Esophagus (tissue), 2 donors: ENCODE data around the gene RPH3AL. TPM values are rescaled to one million over a fixed set of nuclear protein-coding genes. Genes with fewer than 3 reads are reported as not detected.

ENCODE experiments used
- H3K27ac ChIP-seq, 2 donors: one replicate each; pipeline ENCODE4 v1.5.1; 2013; ENCODE audit warnings: low read depth in 2 of 2, mild to moderate bottlenecking in 2 of 2, inconsistent platforms in 1 of 2, low read length in 1 of 2, moderate library complexity in 1 of 2
- H3K27me3 ChIP-seq, 2 donors: one replicate each; pipeline ENCODE4 v1.6.1; 2013; ENCODE audit warnings: low read length in 2 of 2, control low read depth in 1 of 2, mild to moderate bottlenecking in 1 of 2; ENCODE audit not compliant: insufficient read depth in 2 of 2, control insufficient read depth in 1 of 2
- H3K36me3 ChIP-seq, 2 donors: one replicate each; pipeline ENCODE4 v1.6.1; 2013; ENCODE audit warnings: low read length in 1 of 2; ENCODE audit not compliant: control insufficient read depth in 2 of 2, insufficient read depth in 2 of 2
- H3K4me1 ChIP-seq, 2 donors: one replicate each; pipeline ENCODE4 v1.6.1; 2013; ENCODE audit warnings: low read length in 1 of 2; ENCODE audit not compliant: control insufficient read depth in 2 of 2, insufficient read depth in 2 of 2
- H3K4me3 ChIP-seq, 2 donors: one replicate each; pipeline ENCODE4 v1.5.1; 2013; ENCODE audit warnings: low read length in 2 of 2, mild to moderate bottlenecking in 2 of 2, low read depth in 1 of 2, moderate library complexity in 1 of 2
- H3K9me3 ChIP-seq, 2 donors: one replicate each; pipeline ENCODE4 v1.6.1; 2013; ENCODE audit warnings: mild to moderate bottlenecking in 2 of 2, low read depth in 1 of 2, low read length in 1 of 2, moderate library complexity in 1 of 2; ENCODE audit not compliant: control insufficient read depth in 2 of 2, insufficient read depth in 1 of 2
- WGBS, 2 donors: extraction: QIAGEN DNeasy Blood & Tissue Kit; methylation state at CpG; one replicate each; pipeline ENCODE4 v1.1.7; 2013; 5-methylcytosine and 5-hydroxymethylcytosine counted together
- polyA plus RNA-seq, 2 donors: library from polyadenylated mRNA; stranded (reverse); fragments of 200-250 nt; gene quantifications; one replicate each; pipeline ENCODE4 v1.2.3, GENCODE V29; 2013
- donor health status: healthy with polysubstance abuse.
- donor health status: Bipolar disorder and iron deficiency.

RPH3AL gene
- polyA plus RNA-seq, 2 donors = 3.2 to 6.1 TPM

GRCh38 chr17:288802-289356, 63.7 kb downstream of the RPH3AL start:
- no peaks in the 10 kb centered on the region for H3K4me1 ChIP-seq
- no peak overlapping the region for H3K27ac ChIP-seq
- peaks cover 0 to 21% of the 10 kb centered on the region in 2 donors for H3K36me3 ChIP-seq
- no peaks in the 10 kb centered on the region for H3K9me3 ChIP-seq
- no peaks in the 10 kb centered on the region for H3K27me3 ChIP-seq
- 75 to 80% methylated on average over 12 of the region's 17 CpGs for WGBS, 2 donors
- H3K4me3 ChIP-seq = no peak overlapping the region

- Histone ChIP-seq H3K36me3 (peaks cover 0 to 26% of the 10 kb centered on the region in 2 donors), H3K4me1 (no peaks in the 10 kb centered on the region), H3K27me3 (no peaks in the 10 kb centered on the region), H3K4me3 (no peak overlapping the region), H3K27ac (no peak overlapping the region), H3K9me3 (no peaks in the 10 kb centered on the region)
- 78 to 91% methylated on average over 14 to 16 of the region's 16 CpGs for WGBS, 2 donors
Observed at GRCh38 chr17:286571-286970, 66.0 kb downstream of the RPH3AL start.

GRCh38 chr17:285751-286422, 66.7 kb downstream of the RPH3AL start:
- 86 to 89% methylated on average over 31 of the region's 31 CpGs for WGBS, 2 donors

GRCh38 chr17:284676-285355, 67.8 kb downstream of the RPH3AL start:
- 89% methylated on average over 29 of the region's 29 CpGs for WGBS, 2 donors
- Histone ChIP-seq H3K27ac (no peak overlapping the region), H3K27me3 (no peaks in the 10 kb centered on the region), H3K36me3 (peaks cover 0 to 21% of the 10 kb centered on the region in 2 donors), H3K4me1 (no peaks in the 10 kb centered on the region), H3K9me3 (no peaks in the 10 kb centered on the region), H3K4me3 (no peak overlapping the region)

More at GRCh38 chr17:285751-286422, 66.7 kb downstream of the RPH3AL start:
- Histone ChIP-seq H3K4me3 (no peak overlapping the region), H3K36me3 (peaks cover 0 to 26% of the 10 kb centered on the region in 2 donors), H3K4me1 (no peaks in the 10 kb centered on the region), H3K27ac (no peak overlapping the region), H3K27me3 (no peaks in the 10 kb centered on the region), H3K9me3 (no peaks in the 10 kb centered on the region)

GRCh38 chr17:283911-284675, 68.5 kb downstream of the RPH3AL start:
- 78 to 82% methylated on average over 25 of the region's 25 CpGs for WGBS, 2 donors
- Histone ChIP-seq H3K4me1 (no peaks in the 10 kb centered on the region), H3K27ac (no peak overlapping the region)

GRCh38 chr17:282912-283882, 69.4 kb downstream of the RPH3AL start:
- H3K9me3 ChIP-seq = no peaks in the 10 kb centered on the region
- no peaks in the 10 kb centered on the region for H3K4me1 ChIP-seq
- H3K27ac ChIP-seq = no peak overlapping the region
- peaks cover 0 to 17% of the 10 kb centered on the region in 2 donors for H3K36me3 ChIP-seq
- WGBS, 2 donors = 78 to 83% methylated on average over 28 of the region's 28 CpGs
- H3K27me3 ChIP-seq = no peaks in the 10 kb centered on the region
- H3K4me3 ChIP-seq = no peak overlapping the region

More at GRCh38 chr17:283911-284675, 68.5 kb downstream of the RPH3AL start:
- Histone ChIP-seq H3K9me3 (no peaks in the 10 kb centered on the region), H3K27me3 (no peaks in the 10 kb centered on the region), H3K36me3 (peaks cover 0 to 17% of the 10 kb centered on the region in 2 donors), H3K4me3 (no peak overlapping the region)

GRCh38 chr17:282000-282911, 70.4 kb downstream of the RPH3AL start:
- H3K36me3 ChIP-seq = peaks cover 0 to 17% of the 10 kb centered on the region in 2 donors
- H3K4me3 ChIP-seq = no peak overlapping the region
- WGBS, 2 donors = 80 to 83% methylated on average over 32 of the region's 32 CpGs
- no peaks in the 10 kb centered on the region for H3K9me3 ChIP-seq
- H3K4me1 ChIP-seq = no peaks in the 10 kb centered on the region
- H3K27me3 ChIP-seq = no peaks in the 10 kb centered on the region
- H3K27ac ChIP-seq = no peak overlapping the region

- H3K9me3 ChIP-seq = no peaks in the 10 kb centered on the region
- no peak overlapping the region for H3K27ac ChIP-seq
- peaks cover 0 to 17% of the 10 kb centered on the region in 2 donors for H3K36me3 ChIP-seq
- 88 to 91% methylated on average over 21 of the region's 21 CpGs for WGBS, 2 donors
- H3K4me3 ChIP-seq = no peak overlapping the region
- no peaks in the 10 kb centered on the region for H3K4me1 ChIP-seq
- H3K27me3 ChIP-seq = no peaks in the 10 kb centered on the region
Observed at GRCh38 chr17:281365-281999, 71.1 kb downstream of the RPH3AL start.
